ENCODE results near the gene NPTN.

NPTN gene

GRCh38 chr15:73518876-73519733 is 114.1 kb downstream of the NPTN start:
- no peak for DNase-seq (ENCODE audit: low read depth in 3 of 3)

DNA sequence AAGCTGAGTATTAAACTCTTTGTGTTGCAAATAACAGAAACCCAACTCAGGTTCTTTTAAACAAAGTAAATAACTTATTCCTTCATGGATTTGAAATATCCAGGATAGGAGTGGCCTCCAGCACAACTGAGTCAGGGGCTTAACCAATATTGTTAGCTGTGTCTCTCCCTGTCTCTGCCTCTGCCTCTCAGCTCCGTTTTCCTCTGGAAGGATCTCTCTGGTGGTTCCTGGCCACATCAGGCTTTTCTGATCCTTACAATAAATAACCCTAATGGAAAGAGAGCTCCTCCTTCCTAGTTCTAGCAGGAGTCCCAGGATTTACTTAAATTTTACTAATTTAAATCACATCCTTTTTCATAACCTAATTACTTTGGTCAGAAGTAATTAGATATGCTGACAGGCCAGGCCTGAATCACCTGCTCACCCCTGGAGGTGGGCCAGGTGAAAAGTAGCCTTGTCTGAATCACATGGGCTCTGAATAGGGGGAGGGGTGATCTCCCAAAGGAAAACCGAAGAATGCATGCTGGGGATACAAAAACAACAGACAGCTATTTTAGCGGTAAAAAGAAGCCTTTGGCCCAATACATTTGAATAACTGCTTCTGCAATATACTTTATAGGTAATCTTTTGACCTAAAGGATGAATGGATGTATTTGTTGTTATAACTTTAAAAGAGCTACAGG is 114.9 kb downstream of the NPTN start:
- DNase-seq (ENCODE audit: low read depth in 3 of 3): no peak

DNA sequence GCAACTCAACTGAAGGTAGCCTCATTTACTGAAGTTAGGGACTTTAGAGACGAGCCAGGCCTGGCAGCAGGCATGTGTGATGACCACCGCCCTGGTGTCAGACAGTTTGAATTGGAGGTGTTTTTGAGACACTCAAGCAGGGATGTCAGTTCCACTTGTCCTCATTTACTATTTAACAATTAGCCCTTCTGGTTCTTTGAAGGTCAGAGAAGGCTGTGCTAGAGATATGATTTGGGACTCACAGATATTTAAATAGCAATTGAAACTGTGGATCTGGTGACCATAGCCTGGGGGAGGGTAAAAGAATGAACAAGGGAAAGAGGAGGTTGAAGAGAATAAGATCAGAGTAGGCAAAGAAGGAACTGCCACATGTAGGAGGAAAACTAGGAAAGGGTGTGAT is 115.6 kb downstream of the NPTN start:
- no peak for DNase-seq (ENCODE audit: low read depth in 3 of 3)

GRCh38 chr15:73515527-73515926 is 117.7 kb downstream of the NPTN start:
- DNase-seq (ENCODE audit: low read depth in 3 of 3): no peak

Data from stimulated activated CD4-positive, alpha-beta T cell treated with anti-CD3 and anti-CD28 coated beads, TNF-alpha, amount 100 ng/mL, for 4 hours (primary cell).